SK-N-MC (cell line): Measurements from ENCODE around the gene CYP2B6.

Experiments used
- EZH2 ChIP-seq: fragments of 200-600 bp; sonication (generic); IDR thresholded peaks from one replicate; pipeline ENCODE4 v1.6.1; 2017; ENCODE audit warnings: antibody characterized with exemption
- POLR2AphosphoS5 ChIP-seq: IDR thresholded peaks from 2 replicates; pipeline ENCODE4 v1.6.1; 2012; ENCODE audit warnings: mild to moderate bottlenecking, low read depth, low read length, borderline replicate concordance

DNA sequence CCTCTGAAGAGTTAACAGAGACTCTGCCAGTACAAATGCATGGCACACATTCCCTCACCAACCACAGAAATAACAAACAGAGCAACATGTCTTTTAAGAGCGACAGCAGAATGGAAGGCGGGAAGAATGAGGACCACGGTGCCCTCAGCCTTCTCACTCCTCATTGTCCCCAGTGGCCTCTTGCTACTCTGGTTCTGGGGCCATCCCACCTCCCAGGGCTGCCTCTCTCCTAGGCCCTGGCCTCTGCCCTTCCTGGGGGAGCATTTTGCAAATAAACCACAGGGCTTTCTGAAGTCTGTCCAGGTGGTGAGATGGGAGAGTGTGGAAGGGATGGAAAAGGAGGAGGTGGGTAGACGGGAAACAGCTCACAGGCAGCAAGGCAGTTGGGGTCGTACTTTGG lies 28.3 kb downstream of the CYP2B6 start:
- TF ChIP-seq EZH2 (no peak), POLR2AphosphoS5 (no peak)
